Esophagus squamous epithelium (tissue), 4 donors: ENCODE measurements around the gene SH3RF2.

ENCODE experiments used
- CTCF ChIP-seq, 6 experiments: fragments of 450-650 bp in 4 of 6; fragments of 200-600 bp in 2 of 6; sonication (generic) in 2 of 6; IDR thresholded peaks; one replicate each; pipeline ENCODE4 v1.5.1; 2016 to 2019; ENCODE audit warnings: antibody characterized with exemption in 6 of 6, mild to moderate bottlenecking in 4 of 6, moderate library complexity in 4 of 6
- POLR2A ChIP-seq, 4 donors: fragments of 450-650 bp; IDR thresholded peaks; one replicate each; pipeline ENCODE4 v1.6.1; 2017; ENCODE audit warnings: antibody characterized with exemption in 4 of 4, mild to moderate bottlenecking in 4 of 4, moderate library complexity in 3 of 4

DNA sequence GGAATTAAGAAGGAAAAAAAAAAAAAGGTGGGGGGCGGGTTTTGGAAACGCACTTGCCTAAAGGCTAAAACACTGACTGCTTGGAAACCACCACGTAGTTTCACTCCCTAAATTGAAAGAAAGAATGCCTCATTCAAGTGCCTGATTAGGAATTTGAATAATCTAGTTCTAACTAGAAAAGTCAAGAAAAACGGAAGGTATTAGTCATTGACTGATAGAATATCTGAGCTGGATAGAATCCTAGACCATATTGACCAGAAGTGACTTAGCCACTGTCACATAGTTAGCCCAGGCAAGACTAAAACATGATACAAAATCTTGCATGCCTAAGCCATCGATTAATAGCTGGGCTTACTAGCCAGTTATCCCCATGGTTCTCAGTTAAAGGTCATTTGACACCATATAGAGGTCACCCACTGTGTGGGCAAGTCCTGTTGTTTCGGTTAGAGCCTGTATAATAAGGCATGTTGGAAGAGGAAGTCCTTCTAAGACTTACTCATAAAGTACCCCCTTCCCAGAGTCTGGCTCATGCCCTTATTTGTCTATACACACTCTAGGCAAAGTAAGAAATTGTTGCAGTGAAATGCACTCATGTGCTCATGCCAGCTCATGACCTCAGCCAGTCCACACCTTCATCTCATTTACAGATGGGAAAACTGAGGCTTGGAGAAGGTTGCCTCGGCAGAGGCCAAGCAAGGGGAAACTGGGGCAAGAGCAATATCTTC, 40.2 kb downstream of the SH3RF2 start:
- TF ChIP-seq CTCF (IDR thresholded peaks at IDR 0.05) (no peak), POLR2A (IDR thresholded peaks at IDR 0.05) (no peak)
